Endodermal cell (in vitro differentiated cells): Measurements from ENCODE around the gene TBC1D21. TPM values are rescaled to one million over a fixed set of nuclear protein-coding genes. Genes with fewer than 3 reads are reported as not detected.
A peak's percentile ranks its signal among the peaks of the same experiment; 100 is the strongest.

Source experiments
- DNase-seq: peaks from one replicate; pipeline ENCODE4 v3.0.0-alpha.2; 2017
- H3K27ac ChIP-seq: 2 replicates; pipeline ENCODE4 v1.5.1; 2013; ENCODE audit warnings: mild to moderate bottlenecking, low read depth, low read length, moderate library complexity
- H3K27me3 ChIP-seq: 2 replicates; pipeline ENCODE4 v1.6.1; 2013; ENCODE audit warnings: mild to moderate bottlenecking, low read length, moderate library complexity; ENCODE audit not compliant: insufficient read depth, control insufficient read depth, poor library complexity, severe bottlenecking
- H3K36me3 ChIP-seq: 2 replicates; pipeline ENCODE4 v1.7.0; 2013; ENCODE audit warnings: mild to moderate bottlenecking, low read length, moderate library complexity; ENCODE audit not compliant: control insufficient read depth, insufficient read depth
- H3K4me1 ChIP-seq: one replicate; pipeline ENCODE4 v1.7.0; 2013; ENCODE audit warnings: low read length; ENCODE audit not compliant: control insufficient read depth, insufficient read depth
- H3K4me3 ChIP-seq: 2 replicates; pipeline ENCODE4 v1.5.1; 2013; ENCODE audit warnings: mild to moderate bottlenecking, low read length, moderate library complexity
- H3K9ac ChIP-seq: 2 replicates; pipeline ENCODE4 v1.6.1; 2013; ENCODE audit warnings: mild to moderate bottlenecking, low read length, moderate library complexity; ENCODE audit not compliant: poor library complexity, severe bottlenecking; ENCODE audit errors: extremely low read depth
- H3K9me3 ChIP-seq: 2 replicates; pipeline ENCODE4 v1.6.1; 2013; ENCODE audit warnings: mild to moderate bottlenecking, low read length, moderate library complexity; ENCODE audit not compliant: control insufficient read depth
- H3K27ac Mint-ChIP-seq: 2 replicates; pipeline ENCODE4 v1.8.0; 2020; ENCODE audit warnings: mixed read lengths
- H3K27me3 Mint-ChIP-seq: 2 replicates; pipeline ENCODE4 v1.8.0; 2021; ENCODE audit warnings: mild to moderate bottlenecking, mixed read lengths; ENCODE audit not compliant: insufficient read depth
- H3K36me3 Mint-ChIP-seq: 2 replicates; pipeline ENCODE4 v1.8.0; 2020; ENCODE audit warnings: low read depth, mixed read lengths
- H3K4me1 Mint-ChIP-seq: 2 replicates; pipeline ENCODE4 v1.8.0; 2020; ENCODE audit warnings: mixed read lengths
- H3K4me3 Mint-ChIP-seq: 2 replicates; pipeline ENCODE4 v1.8.0; 2020; ENCODE audit warnings: mild to moderate bottlenecking, moderate library complexity, mixed read lengths
- H3K9me3 Mint-ChIP-seq: 2 replicates; pipeline ENCODE4 v1.8.0; 2020; ENCODE audit warnings: mild to moderate bottlenecking, mixed read lengths
- CTCF ChIP-seq: fragments of 200-600 bp; sonication (generic); conservative IDR thresholded peaks from 2 replicates; pipeline ENCODE4 v1.5.0; 2021; ENCODE audit warnings: antibody characterized with exemption, mild to moderate bottlenecking
- WGBS, 2 experiments: methylation state at CpG; one replicate each; pipeline versions ENCODE4 v1.1.5 to v1.1.7; 2013; ENCODE audit warnings: missing lambda C conversion rate in 2 of 2, mixed read lengths in 1 of 2; ENCODE audit not compliant: insufficient coverage in 1 of 2, insufficient read length in 1 of 2; 5-methylcytosine and 5-hydroxymethylcytosine counted together
- total RNA-seq, 2 donors: library from RNA; stranded (reverse); fragmentation: NEBNext Ultra II Directional in 1 of 2; extraction: Animal tissue kit (Norgen Biotek cat#: 25700) in 1 of 2; gene quantifications; 2 replicates in 1 of 2; 3 replicates in 1 of 2; pipeline ENCODE4 v1.2.1, GENCODE V29; 2021

TBC1D21 gene
- total RNA-seq, 2 donors from 2014 or later, result not detected

- Histone ChIP-seq H3K9ac (no peak overlapping the region), H3K4me3 (no peak overlapping the region), H3K36me3 (no peaks in the 10 kb centered on the region), H3K4me1 (no peaks in the 10 kb centered on the region), H3K9me3 (no peaks in the 10 kb centered on the region), H3K27me3 (no peaks in the 10 kb centered on the region), H3K27ac (no peak overlapping the region)
- TF ChIP-seq CTCF, result no peak
- no peak overlapping the region for H3K4me3 Mint-ChIP-seq
- no peak for DNase-seq
- no peaks in the 10 kb centered on the region for H3K4me1 Mint-ChIP-seq
- 93% methylated on average over 1 of the region's 1 CpG; no CpG with 5 or more reads in 1 of the 2 experiments for WGBS, 2 experiments
- no peaks in the 10 kb centered on the region for H3K9me3 Mint-ChIP-seq
- peaks cover 10% of the 10 kb centered on the region for H3K27me3 Mint-ChIP-seq
- no peak overlapping the region for H3K27ac Mint-ChIP-seq
- no peaks in the 10 kb centered on the region for H3K36me3 Mint-ChIP-seq
These were observed 29.6 kb upstream of the TBC1D21 start for GRCh38 chr15:73843787-73844186.

DNA sequence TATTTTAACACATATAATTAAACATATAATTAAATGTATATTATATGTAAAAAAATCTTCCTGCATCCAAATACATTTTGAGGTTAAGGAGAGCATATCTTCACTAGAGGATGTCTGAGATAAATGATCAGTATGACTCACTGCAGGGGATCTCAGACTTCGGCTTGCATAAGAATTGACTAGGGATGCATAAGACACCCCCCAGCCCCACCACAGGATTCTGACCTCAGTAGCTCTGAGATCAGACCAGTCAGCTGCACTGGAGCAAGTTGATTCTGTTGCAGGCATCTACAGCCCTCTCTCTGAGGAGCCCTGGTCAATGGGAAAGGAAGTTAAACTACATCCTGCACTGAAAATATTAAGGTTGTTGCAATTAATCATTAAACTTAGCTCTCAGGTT lies 29.0 kb upstream of the TBC1D21 start:
- Mint-ChIP-seq H3K27me3 (peaks cover 10% of the 10 kb centered on the region), H3K27ac (no peak overlapping the region), H3K36me3 (no peaks in the 10 kb centered on the region), H3K9me3 (no peaks in the 10 kb centered on the region), H3K4me3 (no peak overlapping the region), H3K4me1 (no peaks in the 10 kb centered on the region)
- no peak overlapping the region for H3K9ac ChIP-seq
- H3K27me3 ChIP-seq, result no peaks in the 10 kb centered on the region
- no peaks in the 10 kb centered on the region for H3K4me1 ChIP-seq
- H3K4me3 ChIP-seq, result no peak overlapping the region
- no peak overlapping the region for H3K27ac ChIP-seq
- H3K36me3 ChIP-seq, result no peaks in the 10 kb centered on the region
- H3K9me3 ChIP-seq, result no peaks in the 10 kb centered on the region
- peak; percentile 61 for DNase-seq
- 80% methylated on average over 1 of the region's 1 CpG; no CpG with 5 or more reads in 1 of the 2 experiments for WGBS, 2 experiments
- no peak for TF ChIP-seq CTCF

- no peak overlapping the region for H3K4me3 Mint-ChIP-seq
- no peak for TF ChIP-seq CTCF
- WGBS, 2 experiments, result 78 to 100% methylated on average over 2 of the region's 2 CpGs
These were observed 27.9 kb upstream of the TBC1D21 start for GRCh38 chr15:73845507-73845906.

More at GRCh38 chr15:73845507-73845906, 27.9 kb upstream of the TBC1D21 start:
- Histone ChIP-seq H3K9ac (no peak overlapping the region), H3K36me3 (no peaks in the 10 kb centered on the region), H3K9me3 (no peaks in the 10 kb centered on the region), H3K4me1 (no peaks in the 10 kb centered on the region), H3K27me3 (no peaks in the 10 kb centered on the region), H3K27ac (no peak overlapping the region), H3K4me3 (no peak overlapping the region)
- H3K9me3 Mint-ChIP-seq, result no peaks in the 10 kb centered on the region
- DNase-seq, result no peak
- H3K27me3 Mint-ChIP-seq, result peaks cover 6% of the 10 kb centered on the region
- no peak overlapping the region for H3K27ac Mint-ChIP-seq
- no peaks in the 10 kb centered on the region for H3K4me1 Mint-ChIP-seq
- no peaks in the 10 kb centered on the region for H3K36me3 Mint-ChIP-seq
